Measurements from ENCODE around the gene CYP24A1.

Gene CYP24A1

DNA sequence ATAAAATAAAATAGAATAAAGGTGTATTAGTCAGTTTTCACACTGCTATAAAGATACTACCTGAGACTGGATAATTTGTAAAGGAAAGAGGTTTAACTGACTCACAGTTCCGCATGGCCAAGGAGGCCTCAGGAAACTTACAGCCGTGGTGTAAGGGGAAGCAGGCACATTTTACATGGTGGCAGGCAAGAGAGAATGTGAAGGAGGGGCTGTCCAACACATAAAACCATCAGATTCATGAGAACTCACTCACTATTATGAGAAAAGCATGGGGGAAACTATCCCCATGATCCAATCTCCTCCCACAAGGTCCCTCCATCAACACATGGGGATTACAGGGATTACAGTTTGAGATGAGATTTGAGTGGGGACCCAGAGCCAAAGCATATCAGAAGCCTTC, 62.3 kb downstream of the CYP24A1 start:
- no peak for ATAC-seq

GRCh38 chr20:54110457-54110856, 63.3 kb downstream of the CYP24A1 start:
- DNase-seq (no peak), ATAC-seq (no peak)

More for the DNA sequence above, 62.3 kb downstream of the CYP24A1 start:
- no peak for DNase-seq

DNA sequence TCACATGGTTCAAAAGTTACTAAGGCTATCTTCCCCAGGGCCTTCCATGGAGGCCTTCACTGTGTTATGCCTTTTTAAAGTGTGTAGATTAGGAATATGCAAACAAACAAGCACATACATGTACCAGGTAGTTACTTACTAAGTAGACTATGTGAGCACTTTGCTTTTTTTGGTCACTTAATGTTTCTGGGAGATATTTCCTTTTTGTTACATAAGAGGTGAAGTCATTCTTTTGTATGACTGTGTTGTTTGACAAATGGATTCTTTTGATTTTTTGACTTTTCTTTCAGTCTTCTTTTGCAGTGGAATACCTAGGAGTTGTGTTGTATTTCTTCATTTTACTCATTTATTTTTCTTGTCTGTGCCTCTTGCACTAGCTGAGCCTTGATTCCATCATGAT, 63.7 kb downstream of the CYP24A1 start:
- ATAC-seq (no peak), DNase-seq (no peak)

GRCh38 chr20:54108817-54109216, 65.0 kb downstream of the CYP24A1 start:
- ATAC-seq (no peak), DNase-seq (no peak)

DNA sequence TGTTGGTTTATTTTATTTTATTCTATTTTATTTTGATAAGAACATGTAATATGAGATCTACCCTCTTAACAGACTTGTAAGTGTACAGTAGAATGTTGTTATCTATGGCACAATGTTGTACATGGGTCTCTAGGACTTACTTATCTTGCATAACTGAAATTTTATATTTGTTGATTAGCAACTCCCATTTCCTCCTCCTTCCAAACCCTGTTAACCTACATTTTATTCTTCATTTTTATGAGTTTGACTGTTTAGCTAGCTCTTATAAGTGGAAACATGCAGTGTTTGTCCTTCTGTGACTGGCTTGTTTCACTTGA, 65.5 kb downstream of the CYP24A1 start:
- DNase-seq (no peak), ATAC-seq (no peak)

DNA sequence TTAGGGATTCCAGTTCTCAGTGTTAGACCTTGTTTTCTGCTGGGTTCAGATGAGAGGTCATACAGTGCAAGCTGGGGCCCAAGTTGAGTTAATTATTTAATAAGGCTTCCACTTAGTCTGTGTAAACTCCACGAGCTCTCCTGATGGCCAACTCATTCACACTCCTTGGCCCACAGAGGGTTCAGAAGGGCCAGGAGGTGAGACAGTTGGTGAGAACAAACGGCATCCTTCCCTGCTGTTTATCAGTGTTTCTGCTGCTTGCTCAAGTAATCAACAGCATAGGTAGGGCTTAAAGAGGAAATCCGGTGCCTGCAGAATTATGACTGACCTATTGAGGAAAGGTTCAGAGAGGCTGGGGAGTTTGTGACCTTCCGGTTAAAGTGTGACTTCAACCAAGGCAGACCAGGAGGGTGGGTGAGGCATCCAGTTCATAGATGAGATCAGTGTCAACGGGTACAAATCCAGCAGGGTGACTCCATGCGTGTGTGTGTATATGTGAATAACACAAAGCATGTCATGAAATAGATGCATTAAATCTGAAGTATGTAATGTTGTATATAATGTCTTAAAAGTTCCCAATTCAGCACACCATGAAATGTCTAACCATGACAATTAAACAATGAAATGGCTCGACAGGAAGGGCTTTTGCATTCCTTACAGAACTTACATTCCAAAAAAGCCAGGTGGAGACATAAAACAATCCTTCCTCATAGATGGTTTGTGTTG, 66.0 kb downstream of the CYP24A1 start:
- no peak for ATAC-seq
- DNase-seq, result no peak

- DNase-seq (no peak), ATAC-seq (no peak)
Measured at GRCh38 chr20:54107181-54107580, 66.6 kb downstream of the CYP24A1 start.

DNA sequence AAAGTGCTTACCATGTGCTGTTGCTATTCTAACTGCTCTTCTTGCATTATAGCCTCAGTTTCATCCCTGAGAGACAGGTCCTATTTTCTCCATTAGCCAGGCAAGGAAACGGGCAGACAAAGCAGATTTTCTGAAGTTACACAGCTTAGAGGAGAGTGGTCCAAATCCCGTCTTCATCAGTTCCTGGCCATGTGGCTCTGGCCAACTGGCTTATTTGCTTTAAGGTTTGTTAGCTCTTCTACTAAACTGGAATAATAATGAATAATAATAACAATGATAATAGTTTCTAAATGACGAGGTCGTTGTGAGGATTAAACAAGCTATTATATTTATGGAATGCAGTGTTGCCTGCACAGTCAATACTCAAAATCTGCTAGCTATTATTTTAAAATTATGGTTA, 67.6 kb downstream of the CYP24A1 start:
- ATAC-seq (no peak), DNase-seq (no peak)

- ATAC-seq (no peak), DNase-seq (no peak)
Measured at GRCh38 chr20:54105653-54106052, 68.1 kb downstream of the CYP24A1 start.

DNA sequence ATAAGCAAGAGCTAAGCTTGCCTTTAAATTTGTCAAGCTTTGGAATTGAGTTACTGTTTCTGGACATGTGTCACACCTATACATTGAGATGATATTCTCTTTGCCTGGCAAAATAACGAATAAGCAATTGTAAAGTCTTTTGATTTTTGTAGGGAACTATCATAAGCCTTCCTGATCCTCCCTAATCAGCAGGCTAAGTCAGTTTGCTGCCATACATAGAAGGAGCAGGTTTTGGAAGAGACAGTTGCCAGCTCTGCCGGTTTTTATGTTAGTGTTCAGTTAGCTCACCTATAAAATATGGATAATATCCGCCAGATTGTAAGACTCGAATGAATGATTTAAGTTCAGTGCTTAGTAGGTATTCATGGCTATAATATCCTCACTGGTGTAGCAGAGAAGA, 69.0 kb downstream of the CYP24A1 start:
- DNase-seq, result no peak
- no peak for ATAC-seq

- ATAC-seq (no peak), DNase-seq (no peak)
Measured at GRCh38 chr20:54103762-54104600, 69.8 kb downstream of the CYP24A1 start.
